ENCODE data around the gene PACSIN3.
"Not testable (repeated sequence)": the region's sequence is repeated elsewhere in the genome, so short reads cannot be mapped to it uniquely, and the experiment has no call there.

PACSIN3 gene

DNA sequence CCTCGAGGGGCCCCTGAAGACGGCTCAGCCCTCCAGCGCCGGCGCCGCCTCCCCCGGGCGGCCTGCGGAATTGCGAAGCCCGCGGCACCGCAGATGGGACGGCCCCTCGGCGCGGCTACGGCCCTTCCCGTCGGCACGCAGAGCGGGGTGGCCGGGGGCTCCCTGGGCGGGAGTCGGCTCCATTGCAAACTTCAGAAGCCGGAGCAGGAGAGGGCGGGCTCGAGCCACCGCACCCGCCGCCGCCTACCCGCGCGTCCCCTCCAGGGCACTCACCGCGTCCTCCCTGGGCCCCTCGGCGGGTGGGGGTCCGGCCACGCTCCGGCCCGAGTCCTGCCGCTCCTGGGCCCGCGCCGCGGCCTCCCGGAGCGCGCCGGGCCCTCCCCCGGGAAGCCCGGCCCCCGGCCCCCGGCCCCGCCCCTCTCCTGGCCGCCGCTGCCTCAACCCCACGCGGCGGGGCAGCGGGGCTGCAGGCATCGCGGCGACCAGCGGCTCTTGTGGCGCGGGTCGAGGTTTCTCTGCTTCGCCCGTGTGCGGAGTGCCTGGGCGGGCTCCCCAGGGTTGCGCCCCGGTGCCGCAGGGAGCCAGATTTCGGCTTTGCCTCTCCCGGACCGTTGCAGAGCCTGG, at the start of gene PACSIN3:
PACSIN3 (minus strand) TSS at position 359 of the 624 bp plus-strand sequence. CDS start 3,707 bp downstream, outside the sequence.
- DNase-seq: peak; percentile 66

- no peak for DNase-seq
Measured at GRCh38 chr11:47235163-47235562, 48.9 kb upstream of the PACSIN3 start.

- no peak for DNase-seq
Measured at GRCh38 chr11:47234669-47235100, 48.5 kb upstream of the PACSIN3 start.

DNA sequence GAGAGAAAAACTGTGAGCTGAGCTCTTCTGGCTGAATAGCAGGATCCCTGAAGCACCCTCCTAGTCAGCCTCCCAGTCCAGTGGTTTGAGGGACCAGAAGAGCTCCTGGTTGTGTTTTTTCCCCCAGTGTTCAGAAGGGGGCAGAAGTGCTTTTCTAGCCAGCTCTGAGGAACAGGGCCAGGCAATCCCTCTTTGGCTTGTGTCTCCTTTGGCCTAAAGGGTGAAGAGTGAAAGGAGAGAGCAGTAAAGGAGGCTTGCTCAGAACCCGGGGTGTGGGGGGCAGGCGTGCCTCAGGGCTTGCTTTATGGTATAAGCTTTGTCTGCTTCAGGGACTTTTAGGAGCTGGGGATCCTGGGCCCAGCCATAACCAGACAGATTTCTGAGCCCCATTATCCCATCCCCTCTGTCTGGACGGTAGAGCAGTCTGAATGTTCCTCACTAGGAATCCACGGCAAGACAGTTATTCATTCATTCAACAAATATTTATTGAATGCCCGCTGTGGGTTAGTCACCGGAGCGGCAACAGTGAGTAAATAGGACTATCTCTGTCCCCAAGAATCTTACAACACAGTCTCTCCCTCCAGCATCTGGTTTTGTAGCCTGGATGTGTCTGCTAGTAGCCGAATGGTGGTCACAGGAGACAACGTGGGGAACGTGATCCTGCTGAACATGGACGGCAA, 47.9 kb upstream of the PACSIN3 start:
- DNase-seq: peak; percentile 32

DNA sequence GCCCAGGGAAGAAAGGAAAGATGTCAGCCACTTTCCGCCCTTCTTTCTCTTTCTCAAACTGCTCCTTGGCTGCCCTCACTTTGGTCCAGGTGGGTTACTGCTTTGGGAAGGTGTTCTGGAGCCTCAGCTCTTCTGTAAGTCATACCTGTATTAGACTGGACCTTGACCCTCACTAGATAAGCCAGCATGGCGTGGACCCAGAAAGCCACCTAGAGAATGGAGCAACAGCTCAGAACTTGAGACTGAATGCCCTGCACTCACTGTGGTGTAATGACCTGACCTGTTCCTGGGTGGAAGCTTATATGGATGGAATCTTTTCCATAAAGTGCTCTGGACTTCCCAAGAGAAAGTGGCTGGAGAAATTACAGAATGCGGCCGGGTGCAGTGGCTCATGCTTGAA, 46.8 kb upstream of the PACSIN3 start:
- DNase-seq: no peak

DNA sequence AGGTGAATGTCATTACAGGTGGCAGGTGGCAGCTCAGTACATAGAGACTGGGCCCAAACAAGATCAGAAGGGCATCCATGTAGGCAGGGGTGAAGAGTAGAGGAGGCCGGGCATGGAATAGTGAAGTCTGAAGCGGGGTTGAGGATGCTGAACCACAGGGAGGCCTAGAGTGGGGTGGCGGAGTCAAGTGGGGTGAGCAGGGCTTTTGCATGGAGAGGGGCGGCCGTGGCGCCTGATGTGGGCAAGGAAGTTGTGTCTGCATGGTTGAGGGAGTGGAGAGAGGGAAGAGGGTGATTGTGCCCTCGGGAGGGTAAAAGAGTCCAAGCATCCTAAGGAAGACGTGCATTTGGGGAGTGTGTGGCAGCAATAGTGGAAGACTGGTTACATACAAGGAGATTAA, 42.9 kb upstream of the PACSIN3 start:
- DNase-seq: peak; percentile 31

DNA sequence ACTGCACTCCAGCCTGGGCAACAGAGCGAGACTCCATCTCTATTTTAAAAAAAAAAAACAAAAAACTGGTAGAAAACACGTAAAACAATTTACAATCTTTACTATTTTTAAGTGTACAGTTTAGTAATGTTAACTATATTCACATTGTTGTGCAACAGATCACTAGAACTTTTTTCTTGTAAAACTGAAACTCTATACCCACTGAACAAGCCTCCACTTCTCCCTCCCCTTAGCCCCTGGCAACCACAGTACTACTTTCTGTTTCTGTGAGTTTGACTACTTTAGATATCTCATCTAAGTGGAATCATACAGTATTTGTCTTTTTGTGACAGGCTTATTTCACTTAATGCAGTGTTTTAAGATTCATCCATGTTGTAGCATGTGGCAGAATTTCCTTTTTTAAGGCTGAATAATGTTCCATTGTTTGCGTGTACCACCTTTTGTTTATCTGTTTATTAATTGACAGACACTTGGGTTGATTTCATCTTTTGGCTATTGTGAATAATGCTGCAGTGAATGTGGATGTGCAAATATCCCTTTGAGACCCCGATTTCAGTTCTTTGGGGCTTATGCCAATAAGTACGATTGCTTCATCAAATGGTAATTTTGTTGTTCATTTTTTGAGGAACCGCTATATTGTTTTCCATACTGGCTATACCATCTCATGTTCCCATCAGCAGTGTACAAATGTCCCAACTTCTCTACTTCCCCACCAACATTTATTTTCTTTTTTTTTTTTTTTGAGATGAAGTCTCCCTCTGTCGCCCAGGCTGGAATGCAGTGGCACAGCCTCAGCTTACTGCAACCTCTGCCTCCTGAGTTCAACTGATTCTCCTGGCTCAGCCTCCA, 39.5 kb upstream of the PACSIN3 start:
- DNase-seq: no peak

DNA sequence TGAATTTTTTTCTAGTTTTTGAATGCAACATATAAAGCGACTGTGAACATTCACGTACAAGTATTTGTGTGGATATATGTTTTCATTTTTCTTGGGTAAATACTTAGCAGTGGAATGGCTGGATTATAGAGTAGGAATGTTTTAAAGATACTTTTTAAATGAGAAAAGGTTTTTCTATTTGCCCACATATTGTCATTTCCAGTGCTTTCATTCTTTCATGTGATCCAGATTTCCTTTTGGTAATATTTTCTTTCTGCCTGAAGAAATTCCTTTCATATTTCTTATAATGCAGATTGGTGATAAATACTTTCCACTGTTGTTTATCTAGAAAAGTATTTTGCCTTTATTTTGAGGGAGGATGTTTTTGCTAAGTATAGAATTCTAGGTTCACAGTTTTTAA, 36.5 kb upstream of the PACSIN3 start:
- no peak for DNase-seq

GRCh38 chr11:47220401-47220821, 34.2 kb upstream of the PACSIN3 start:
- DNase-seq: peak; percentile 18

DNA sequence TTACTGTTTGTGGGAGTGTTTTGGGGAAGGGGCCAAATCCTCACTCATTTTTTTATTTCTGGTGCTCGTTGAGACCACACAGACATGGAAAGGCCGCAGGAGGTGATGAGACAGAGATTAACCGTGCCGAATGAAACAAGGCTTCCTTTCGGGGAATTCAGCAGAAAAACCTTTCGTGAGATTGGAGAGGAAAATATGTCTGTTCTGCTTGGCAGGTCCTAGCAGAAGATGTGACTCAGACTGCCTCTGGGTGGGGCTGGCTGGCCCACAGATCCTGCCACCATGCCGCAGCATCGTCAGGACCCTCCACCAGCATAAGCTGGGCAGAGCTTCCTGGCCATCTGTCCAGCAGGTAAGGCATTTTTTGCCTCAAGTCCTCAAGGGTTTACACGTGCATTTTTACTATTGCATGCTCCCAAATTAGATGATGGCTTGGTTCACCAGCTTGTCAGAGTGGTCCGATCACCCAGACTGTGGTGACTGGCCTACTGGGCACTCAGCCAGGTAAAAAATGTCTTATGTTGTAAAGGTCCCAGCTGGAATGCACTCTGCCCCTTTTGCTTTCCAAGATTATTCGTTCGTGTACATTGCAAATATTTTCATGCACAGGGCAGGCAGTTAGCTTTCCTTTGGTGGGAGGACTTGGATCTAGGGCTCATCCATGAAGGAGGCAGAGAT, 30.0 kb upstream of the PACSIN3 start:
- peak; percentile 15 for DNase-seq

DNA sequence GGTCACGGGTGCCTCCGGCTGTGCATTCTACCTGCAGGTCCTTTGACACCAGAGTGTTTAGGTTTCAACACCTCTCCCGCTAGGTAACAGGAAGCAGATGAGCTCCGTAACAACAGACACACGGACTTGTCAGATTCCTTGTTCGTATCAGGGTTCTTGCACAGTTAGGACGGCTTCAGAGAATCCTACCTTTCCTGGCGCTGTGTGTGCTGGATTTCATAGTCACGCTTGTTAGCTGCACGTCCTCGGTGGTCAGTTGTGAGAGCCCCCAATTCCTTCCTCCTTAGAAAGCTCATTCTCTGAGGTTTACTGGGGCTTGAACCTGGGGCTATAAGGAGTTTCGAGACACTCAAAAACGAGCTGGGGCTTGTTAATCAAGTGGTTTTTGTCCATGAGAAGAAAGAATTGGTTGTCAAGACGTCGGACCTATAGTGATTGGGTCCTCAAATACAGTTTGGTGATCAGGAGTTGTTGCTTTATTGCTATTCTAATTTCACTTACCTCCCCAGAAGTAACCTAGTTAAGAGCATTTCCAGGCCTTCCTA, 29.2 kb upstream of the PACSIN3 start:
- no peak for DNase-seq

- DNase-seq: no peak
Measured at GRCh38 chr11:47213950-47214565, 27.8 kb upstream of the PACSIN3 start.

GRCh38 chr11:47212938-47213337, 26.7 kb upstream of the PACSIN3 start:
- DNase-seq: no peak

DNA sequence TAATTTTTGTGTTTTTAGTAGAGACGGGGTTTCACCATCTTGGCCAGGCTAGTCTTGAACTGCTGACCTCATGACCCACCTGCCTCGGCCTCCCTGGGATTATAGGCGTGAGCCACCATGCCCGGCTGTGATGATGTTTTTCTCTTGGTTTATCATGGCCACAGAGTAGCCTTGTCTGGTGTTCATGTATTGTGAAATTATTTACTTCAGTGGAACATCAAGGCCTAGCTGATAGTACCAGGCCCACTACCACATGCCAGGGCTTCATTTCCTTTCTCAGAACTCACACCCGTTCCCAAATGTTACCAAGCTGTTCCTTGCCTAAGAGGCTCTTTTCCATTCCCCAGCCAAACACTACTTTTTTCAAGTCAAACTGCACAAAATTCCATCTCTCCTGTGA, 22.4 kb upstream of the PACSIN3 start:
- DNase-seq: no peak

GRCh38 chr11:47208008-47208552, 21.8 kb upstream of the PACSIN3 start:
- DNase-seq: not testable (repeated sequence)

- DNase-seq: no peak
Measured at GRCh38 chr11:47207459-47207858, 21.2 kb upstream of the PACSIN3 start.

GRCh38 chr11:47206577-47206976, 20.3 kb upstream of the PACSIN3 start:
- DNase-seq: not testable (repeated sequence)

DNA sequence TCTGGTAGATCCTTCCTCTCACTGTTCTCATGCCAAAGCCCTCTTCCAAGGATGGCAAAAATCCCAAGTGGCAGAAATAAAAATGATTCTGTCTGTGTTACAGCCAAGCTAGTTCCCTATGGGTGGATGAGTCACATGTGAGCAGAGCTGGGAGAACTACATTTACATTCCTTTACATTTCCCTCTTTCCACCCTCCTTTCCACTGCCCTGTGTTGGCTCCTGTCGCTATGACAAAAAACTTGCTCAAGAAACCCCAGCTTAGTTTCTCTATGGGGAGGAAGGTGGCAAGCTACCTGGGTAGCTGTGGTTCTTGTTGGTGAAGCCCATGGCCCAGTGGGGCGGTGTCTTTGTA, 18.4 kb upstream of the PACSIN3 start:
- no peak for DNase-seq

GRCh38 chr11:47202576-47202975, 16.3 kb upstream of the PACSIN3 start:
- DNase-seq: no peak

- DNase-seq: peak; percentile 22
Measured at GRCh38 chr11:47201015-47201414, 14.8 kb upstream of the PACSIN3 start.

DNA sequence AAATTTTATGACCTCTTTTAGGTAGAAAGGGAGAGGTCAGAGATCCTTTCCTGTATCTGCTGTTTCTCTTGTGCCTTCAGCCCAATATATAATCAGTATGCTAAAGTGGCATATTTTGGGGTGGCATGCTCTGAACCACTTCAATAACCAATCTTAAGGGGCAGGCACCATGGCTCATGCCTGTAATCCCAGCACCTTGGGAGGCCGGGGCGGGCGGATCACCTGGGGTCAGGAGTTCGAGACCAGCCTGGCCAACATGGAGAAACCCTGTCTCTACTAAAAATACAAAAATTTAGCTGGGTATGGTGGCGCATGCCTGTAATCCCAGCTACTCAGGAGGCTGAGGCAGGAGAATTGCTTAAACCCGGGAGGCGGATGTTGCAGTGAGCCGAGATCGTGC, 11.9 kb upstream of the PACSIN3 start:
- DNase-seq: not testable (repeated sequence)

DNA sequence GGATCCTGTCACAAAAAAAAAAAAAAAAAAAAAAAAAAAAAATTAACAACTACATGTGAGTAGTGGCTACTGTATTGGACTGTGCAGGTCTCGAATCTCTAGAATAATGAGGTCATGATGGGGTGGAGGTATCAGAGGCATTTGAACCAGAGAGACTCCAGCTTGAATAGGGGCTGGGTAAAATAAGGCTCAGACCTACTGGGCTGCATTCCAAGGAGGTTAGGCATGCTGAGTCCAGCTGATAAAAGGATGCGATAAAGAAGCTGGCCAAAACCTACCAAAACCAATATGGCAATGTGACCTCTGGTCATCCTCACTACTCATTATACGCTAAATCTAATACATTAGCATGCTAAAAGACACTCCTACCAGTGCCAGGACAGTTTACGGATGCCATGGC, 5.9 kb upstream of the PACSIN3 start:
- DNase-seq: no peak

Data from NCI-H82 (cell line).